HG02981 (cell line): Measurements from ENCODE around the gene IL11.
A peak's percentile ranks its signal among the peaks of the same experiment; 100 is the strongest.

Experiments used
- ATAC-seq: cut with Tn5 transposase; IDR thresholded peaks from one replicate; pipeline ENCODE4 v1.9.1; 2021; ENCODE audit warnings: mild to moderate bottlenecking, moderate library complexity; ENCODE audit not compliant: unreplicated experiment

Gene IL11

GRCh38 chr19:55391702-55392615 lies 21.7 kb upstream of the IL11 start:
- no peak for ATAC-seq

- ATAC-seq, result no peak
These were observed 21.0 kb upstream of the IL11 start for GRCh38 chr19:55391191-55391670.

GRCh38 chr19:55390461-55390880 lies 20.2 kb upstream of the IL11 start:
- ATAC-seq, result no peak

- ATAC-seq, result no peak
These were observed 19.4 kb upstream of the IL11 start for GRCh38 chr19:55389386-55390317.

GRCh38 chr19:55387736-55388497 lies 17.7 kb upstream of the IL11 start:
- no peak for ATAC-seq

- no peak for ATAC-seq
These were observed 16.3 kb upstream of the IL11 start for GRCh38 chr19:55386493-55386971.

- ATAC-seq, result peak; percentile 58
These were observed 15.6 kb upstream of the IL11 start, which contains the start of gene RPL28 for GRCh38 chr19:55385724-55386492. Gene RPL28 (plus strand): TSS chr19:55385932. CDS start chr19:55386358, 426 bp downstream.

GRCh38 chr19:55384920-55385723 lies 14.9 kb upstream of the IL11 start:
- peak; percentile 54 for ATAC-seq

- no peak for ATAC-seq
These were observed 14.1 kb upstream of the IL11 start, which contains the start of gene TMEM238 for GRCh38 chr19:55384131-55384919. Gene TMEM238 (minus strand): TSS chr19:55384292. CDS start chr19:55384259, 33 bp downstream.

- no peak for ATAC-seq
These were observed 13.2 kb upstream of the IL11 start for GRCh38 chr19:55383279-55384130.

GRCh38 chr19:55382522-55383054 lies 12.3 kb upstream of the IL11 start:
- no peak for ATAC-seq

GRCh38 chr19:55382013-55382412 lies 11.8 kb upstream of the IL11 start:
- no peak for ATAC-seq

- no peak for ATAC-seq
These were observed 8.9 kb upstream of the IL11 start for GRCh38 chr19:55379174-55379573.

GRCh38 chr19:55377356-55378131 lies 7.3 kb upstream of the IL11 start:
- no peak for ATAC-seq

- ATAC-seq, result no peak
These were observed 6.1 kb upstream of the IL11 start, which contains the start of gene TMEM190 for GRCh38 chr19:55376241-55376933. Gene TMEM190 (plus strand): TSS chr19:55376826. CDS start chr19:55376854, 28 bp downstream.
